ENCODE results near the gene KLHL26.
A peak's percentile ranks its signal among the peaks of the same experiment; 100 is the strongest.

The KLHL26 gene

DNA sequence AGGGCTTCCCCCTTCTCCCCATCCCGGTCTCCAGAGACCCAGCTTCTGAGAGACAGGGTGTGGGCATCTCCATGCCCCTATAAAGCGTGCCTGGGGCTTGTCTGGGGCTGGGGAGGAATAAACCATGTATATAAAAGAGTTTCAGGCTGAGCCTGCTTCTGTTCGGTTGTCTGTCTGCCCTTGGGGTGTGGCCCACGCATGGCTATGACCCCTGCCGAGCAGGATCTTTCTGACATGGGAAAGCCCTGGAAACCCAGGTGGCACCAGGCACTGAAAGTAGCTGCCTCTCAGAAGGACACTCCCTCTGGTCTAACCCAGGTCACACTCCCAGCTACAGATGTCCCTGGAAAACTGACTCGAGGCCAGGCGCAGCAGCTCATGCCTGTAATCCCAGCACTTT lies 15.9 kb upstream of the KLHL26 start:
- TF ChIP-seq, protein P1, sequence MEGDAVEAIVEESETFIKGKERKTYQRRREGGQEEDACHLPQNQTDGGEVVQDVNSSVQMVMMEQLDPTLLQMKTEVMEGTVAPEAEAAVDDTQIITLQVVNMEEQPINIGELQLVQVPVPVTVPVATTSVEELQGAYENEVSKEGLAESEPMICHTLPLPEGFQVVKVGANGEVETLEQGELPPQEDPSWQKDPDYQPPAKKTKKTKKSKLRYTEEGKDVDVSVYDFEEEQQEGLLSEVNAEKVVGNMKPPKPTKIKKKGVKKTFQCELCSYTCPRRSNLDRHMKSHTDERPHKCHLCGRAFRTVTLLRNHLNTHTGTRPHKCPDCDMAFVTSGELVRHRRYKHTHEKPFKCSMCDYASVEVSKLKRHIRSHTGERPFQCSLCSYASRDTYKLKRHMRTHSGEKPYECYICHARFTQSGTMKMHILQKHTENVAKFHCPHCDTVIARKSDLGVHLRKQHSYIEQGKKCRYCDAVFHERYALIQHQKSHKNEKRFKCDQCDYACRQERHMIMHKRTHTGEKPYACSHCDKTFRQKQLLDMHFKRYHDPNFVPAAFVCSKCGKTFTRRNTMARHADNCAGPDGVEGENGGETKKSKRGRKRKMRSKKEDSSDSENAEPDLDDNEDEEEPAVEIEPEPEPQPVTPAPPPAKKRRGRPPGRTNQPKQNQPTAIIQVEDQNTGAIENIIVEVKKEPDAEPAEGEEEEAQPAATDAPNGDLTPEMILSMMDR (IDR thresholded peaks at IDR 0.05) = no peak
- no peak for TF ChIP-seq ZFX (IDR thresholded peaks at IDR 0.05; ENCODE audit: borderline replicate concordance)
- H3K27ac ChIP-seq = no peak overlapping the region

DNA sequence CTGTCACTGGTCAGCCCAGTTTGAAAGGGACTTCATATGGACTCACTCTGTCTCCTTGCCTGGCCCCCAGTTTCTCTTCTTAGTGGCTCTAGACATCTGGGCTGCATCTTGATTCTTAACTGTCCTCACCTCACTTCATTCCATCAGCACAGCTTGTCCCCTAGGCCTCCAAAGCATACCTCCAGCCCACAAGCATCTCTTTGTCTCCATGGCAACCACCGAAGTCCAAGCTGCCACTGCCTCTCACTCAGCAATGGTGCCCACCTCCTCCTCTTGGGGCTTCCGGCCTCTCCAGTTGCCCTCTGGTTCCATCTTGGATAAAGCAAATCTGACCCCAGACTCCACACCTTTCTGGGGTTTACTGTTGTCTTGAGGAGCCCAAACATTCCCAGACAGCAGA lies 9.9 kb upstream of the KLHL26 start:
- no peak overlapping the region for H3K27ac ChIP-seq
- TF ChIP-seq ZFX (IDR thresholded peaks at IDR 0.05; ENCODE audit: borderline replicate concordance) = no peak
- TF ChIP-seq, protein P1 (IDR thresholded peaks at IDR 0.05) = no peak

DNA sequence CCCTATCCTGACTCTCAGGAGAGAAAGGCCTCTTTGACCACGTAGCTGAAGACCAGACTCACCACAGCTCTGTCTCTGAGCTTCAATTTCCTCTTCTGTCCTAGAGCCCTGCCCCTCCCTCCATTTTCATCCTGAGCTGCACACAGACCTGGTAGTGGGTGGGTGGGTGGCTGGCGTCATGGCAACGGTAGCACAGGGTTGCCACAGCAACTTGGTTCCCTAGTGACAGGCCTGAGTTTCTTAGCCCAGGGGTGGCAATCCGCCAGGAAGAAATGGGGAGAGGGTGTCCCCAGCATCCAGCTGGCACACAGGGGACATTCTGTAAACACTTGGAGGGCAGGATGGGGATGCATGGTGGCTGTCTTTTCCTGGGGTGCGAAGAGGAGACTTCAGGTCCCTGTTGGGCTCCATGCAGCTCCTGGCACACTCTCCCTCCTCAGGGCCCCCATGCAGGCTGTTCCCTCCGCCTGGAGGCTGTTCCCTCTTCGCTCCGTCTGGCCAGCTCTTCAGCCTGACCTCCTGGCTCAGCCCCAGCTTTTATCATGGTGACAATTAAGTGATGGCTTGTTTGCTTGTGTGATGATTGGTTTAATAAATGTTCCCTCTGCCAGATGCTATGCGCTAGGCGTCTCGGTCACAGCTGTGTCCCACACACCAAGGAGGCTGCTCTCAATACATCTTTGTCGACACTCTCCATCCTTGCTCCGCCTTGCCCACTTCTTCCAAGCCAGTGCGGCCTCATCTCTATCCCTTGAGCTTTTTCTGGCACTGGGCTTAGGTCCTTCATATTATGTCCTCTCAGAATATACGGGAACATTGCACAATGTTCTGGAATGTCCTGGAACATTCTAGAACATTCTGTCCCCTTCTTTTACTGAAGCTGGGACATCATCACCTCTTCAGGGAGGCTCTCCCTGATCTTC lies 7.4 kb upstream of the KLHL26 start:
- H3K27ac ChIP-seq = no peak overlapping the region
- TF ChIP-seq, protein P1 (IDR thresholded peaks at IDR 0.05) = no peak
- TF ChIP-seq ZFX (IDR thresholded peaks at IDR 0.05; ENCODE audit: borderline replicate concordance) = no peak

DNA sequence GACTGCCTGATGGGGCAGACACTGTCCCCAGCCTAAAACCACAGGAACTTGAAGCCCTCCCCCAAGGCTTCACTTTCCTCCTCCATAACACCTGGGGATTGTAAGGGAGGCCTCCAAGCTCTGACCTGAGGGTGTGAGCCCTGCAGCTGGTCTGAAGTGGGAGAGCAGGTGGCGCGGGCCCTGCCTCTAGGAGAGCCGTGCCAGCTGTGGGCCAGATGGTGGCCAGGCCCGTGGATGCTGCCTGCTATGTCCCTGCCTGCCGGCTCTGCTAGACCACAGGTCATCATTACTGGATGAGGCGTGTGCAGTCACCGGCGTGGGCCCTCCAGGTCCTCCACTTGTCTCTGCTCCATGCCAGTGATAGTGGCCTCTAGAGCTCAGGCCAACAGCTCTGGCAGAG lies 3.5 kb upstream of the KLHL26 start:
- TF ChIP-seq ZFX (IDR thresholded peaks at IDR 0.05; ENCODE audit: borderline replicate concordance) = no peak
- TF ChIP-seq, protein P1 (IDR thresholded peaks at IDR 0.05) = no peak
- no peak overlapping the region for H3K27ac ChIP-seq

- no peak overlapping the region for H3K27ac ChIP-seq
- no peak for TF ChIP-seq ZFX (IDR thresholded peaks at IDR 0.05; ENCODE audit: borderline replicate concordance)
- TF ChIP-seq, protein P1 (IDR thresholded peaks at IDR 0.05) = no peak
Observed at GRCh38 chr19:18634612-18635297, 2.1 kb upstream of the KLHL26 start.

GRCh38 chr19:18635831-18636182 lies 1.0 kb upstream of the KLHL26 start:
- TF ChIP-seq ZFX (IDR thresholded peaks at IDR 0.05; ENCODE audit: borderline replicate concordance) = no peak
- TF ChIP-seq, protein P1 (IDR thresholded peaks at IDR 0.05) = no peak
- H3K27ac ChIP-seq = peak overlapping the region; percentile 74
